Measurements from ENCODE around the gene CRAMP1.
A peak's percentile ranks its signal among the peaks of the same experiment; 100 is the strongest.

CRAMP1 gene

GRCh38 chr16:1612320-1613111, at the start of gene CRAMP1:
CRAMP1 (plus strand) TSS chr16:1612360; CDS start chr16:1614640, 2,280 bp downstream.
- peaks cover 41% of the 10 kb centered on the region for H3K27me3 ChIP-seq
- H3K36me3 ChIP-seq, result peaks cover 28% of the 10 kb centered on the region
- H3K4me2 ChIP-seq, result peak within 1 kb of the TSS; percentile 99
- no peak for TF ChIP-seq Cebpa-rat (IDR thresholded peaks at IDR 0.05)
- peak within 1 kb of the TSS; percentile 77 for H3K27ac ChIP-seq
- H4K20me1 ChIP-seq, result peaks cover 48% of the 10 kb centered on the region
- H3K9ac ChIP-seq, result peak within 1 kb of the TSS; percentile 92
- H3K4me3 ChIP-seq, result peak within 1 kb of the TSS; percentile 99
- H3K9me3 ChIP-seq, result no peaks in the 10 kb centered on the region
- peaks cover 56% of the 10 kb centered on the region for H3K4me1 ChIP-seq

GRCh38 chr16:1563786-1564185, 48.4 kb upstream of the CRAMP1 start:
- Histone ChIP-seq H3K27ac (no peak overlapping the region), H3K9me3 (no peaks in the 10 kb centered on the region), H3K36me3 (peaks cover 54% of the 10 kb centered on the region), H3K4me3 (no peak overlapping the region), H3K9ac (no peak overlapping the region), H3K4me2 (no peak overlapping the region), H3K4me1 (peaks cover 39% of the 10 kb centered on the region), H4K20me1 (peaks cover 8% of the 10 kb centered on the region; the same call in 1 of the 2 replicates), H3K27me3 (no peaks in the 10 kb centered on the region)
- TF ChIP-seq Cebpa-rat (IDR thresholded peaks at IDR 0.05), result no peak

- Histone ChIP-seq H3K4me1 (peaks cover 34% of the 10 kb centered on the region), H3K27ac (no peak overlapping the region), H3K27me3 (no peaks in the 10 kb centered on the region), H3K4me3 (no peak overlapping the region), H4K20me1 (peaks cover 8% of the 10 kb centered on the region; the same call in 1 of the 2 replicates), H3K36me3 (peaks cover 51% of the 10 kb centered on the region), H3K9me3 (no peaks in the 10 kb centered on the region), H3K9ac (peak overlapping the region; percentile 45; the same call in 1 of the 2 replicates), H3K4me2 (peak overlapping the region; percentile 86)
- no peak for TF ChIP-seq Cebpa-rat (IDR thresholded peaks at IDR 0.05)
Observed at GRCh38 chr16:1564325-1564724, 47.8 kb upstream of the CRAMP1 start.

GRCh38 chr16:1565083-1565805, 46.9 kb upstream of the CRAMP1 start:
- Histone ChIP-seq H3K4me1 (peaks cover 33% of the 10 kb centered on the region), H3K9ac (peak overlapping the region; percentile 45; the same call in 1 of the 2 replicates), H3K27ac (peak overlapping the region; percentile 12; the same call in 1 of the 2 replicates), H4K20me1 (peaks cover 8% of the 10 kb centered on the region; the same call in 1 of the 2 replicates), H3K27me3 (no peaks in the 10 kb centered on the region), H3K4me2 (peak overlapping the region; percentile 86), H3K36me3 (peaks cover 47% of the 10 kb centered on the region), H3K4me3 (no peak overlapping the region), H3K9me3 (no peaks in the 10 kb centered on the region)
- no peak for TF ChIP-seq Cebpa-rat (IDR thresholded peaks at IDR 0.05)

GRCh38 chr16:1567988-1568387, 44.2 kb upstream of the CRAMP1 start:
- H4K20me1 ChIP-seq, result peaks cover 8% of the 10 kb centered on the region; the same call in 1 of the 2 replicates
- H3K27me3 ChIP-seq, result no peaks in the 10 kb centered on the region
- TF ChIP-seq Cebpa-rat (IDR thresholded peaks at IDR 0.05), result no peak
- H3K9ac ChIP-seq, result no peak overlapping the region
- peaks cover 39% of the 10 kb centered on the region for H3K4me1 ChIP-seq
- no peak overlapping the region for H3K4me2 ChIP-seq
- no peaks in the 10 kb centered on the region for H3K9me3 ChIP-seq
- H3K27ac ChIP-seq, result no peak overlapping the region
- H3K36me3 ChIP-seq, result peaks cover 42% of the 10 kb centered on the region
- no peak overlapping the region for H3K4me3 ChIP-seq

GRCh38 chr16:1571012-1571671, 41.0 kb upstream of the CRAMP1 start:
- no peaks in the 10 kb centered on the region for H4K20me1 ChIP-seq
- no peak overlapping the region for H3K4me2 ChIP-seq
- no peak for TF ChIP-seq Cebpa-rat (IDR thresholded peaks at IDR 0.05)
- peaks cover 46% of the 10 kb centered on the region; the same call in 1 of the 2 replicates for H3K36me3 ChIP-seq
- peaks cover 20% of the 10 kb centered on the region for H3K4me1 ChIP-seq
- H3K9me3 ChIP-seq, result no peaks in the 10 kb centered on the region
- H3K9ac ChIP-seq, result no peak overlapping the region
- no peak overlapping the region for H3K27ac ChIP-seq
- H3K4me3 ChIP-seq, result no peak overlapping the region
- H3K27me3 ChIP-seq, result no peaks in the 10 kb centered on the region

- no peaks in the 10 kb centered on the region for H4K20me1 ChIP-seq
- H3K27ac ChIP-seq, result no peak overlapping the region
- peaks cover 52% of the 10 kb centered on the region for H3K36me3 ChIP-seq
- TF ChIP-seq Cebpa-rat (IDR thresholded peaks at IDR 0.05), result no peak
- no peak overlapping the region for H3K4me3 ChIP-seq
- peaks cover 13% of the 10 kb centered on the region for H3K4me1 ChIP-seq
- H3K27me3 ChIP-seq, result no peaks in the 10 kb centered on the region
- H3K4me2 ChIP-seq, result no peak overlapping the region
- no peaks in the 10 kb centered on the region for H3K9me3 ChIP-seq
- H3K9ac ChIP-seq, result no peak overlapping the region; the same call in 1 of the 2 replicates
Observed at GRCh38 chr16:1572673-1573072, 39.5 kb upstream of the CRAMP1 start.

GRCh38 chr16:1573301-1573700, 38.9 kb upstream of the CRAMP1 start:
- Histone ChIP-seq H3K9me3 (no peaks in the 10 kb centered on the region), H3K27me3 (no peaks in the 10 kb centered on the region), H3K4me1 (peaks cover 13% of the 10 kb centered on the region), H3K36me3 (peaks cover 55% of the 10 kb centered on the region), H3K9ac (no peak overlapping the region), H4K20me1 (no peaks in the 10 kb centered on the region), H3K4me2 (no peak overlapping the region), H3K4me3 (no peak overlapping the region), H3K27ac (no peak overlapping the region)
- TF ChIP-seq Cebpa-rat (IDR thresholded peaks at IDR 0.05), result no peak

- H3K4me1 ChIP-seq, result peaks cover 6% of the 10 kb centered on the region; the same call in 1 of the 2 replicates
- no peak overlapping the region for H3K4me2 ChIP-seq
- no peak for TF ChIP-seq Cebpa-rat (IDR thresholded peaks at IDR 0.05)
- no peak overlapping the region for H3K27ac ChIP-seq
- no peaks in the 10 kb centered on the region for H3K27me3 ChIP-seq
- no peaks in the 10 kb centered on the region for H4K20me1 ChIP-seq
- no peak overlapping the region for H3K9ac ChIP-seq
- no peak overlapping the region for H3K4me3 ChIP-seq
- peaks cover 69% of the 10 kb centered on the region for H3K36me3 ChIP-seq
- H3K9me3 ChIP-seq, result no peaks in the 10 kb centered on the region
Observed at GRCh38 chr16:1575578-1575977, 36.6 kb upstream of the CRAMP1 start.

Data from BLaER1 (cell line).